OCI-LY1 (cell line): Measurements from ENCODE around the gene POLA1.

Experiments
- EZH2 ChIP-seq: fragments of 200-600 bp; sonication (generic), shearing (Covaris generic); IDR thresholded peaks from 2 replicates; pipeline ENCODE4 v1.8.0; 2017; ENCODE audit warnings: borderline replicate concordance, mixed run types, mild to moderate bottlenecking, antibody characterized with exemption, low read length, moderate library complexity, mixed read lengths
- TF ChIP-seq, protein P1 (sequence below): fragments of 200-600 bp; sonication (generic), shearing (Covaris generic); IDR thresholded peaks from 2 replicates; pipeline ENCODE4 v1.5.1; 2017; ENCODE audit warnings: mild to moderate bottlenecking, antibody characterized with exemption, low read length, moderate library complexity, mixed read lengths

DNA sequence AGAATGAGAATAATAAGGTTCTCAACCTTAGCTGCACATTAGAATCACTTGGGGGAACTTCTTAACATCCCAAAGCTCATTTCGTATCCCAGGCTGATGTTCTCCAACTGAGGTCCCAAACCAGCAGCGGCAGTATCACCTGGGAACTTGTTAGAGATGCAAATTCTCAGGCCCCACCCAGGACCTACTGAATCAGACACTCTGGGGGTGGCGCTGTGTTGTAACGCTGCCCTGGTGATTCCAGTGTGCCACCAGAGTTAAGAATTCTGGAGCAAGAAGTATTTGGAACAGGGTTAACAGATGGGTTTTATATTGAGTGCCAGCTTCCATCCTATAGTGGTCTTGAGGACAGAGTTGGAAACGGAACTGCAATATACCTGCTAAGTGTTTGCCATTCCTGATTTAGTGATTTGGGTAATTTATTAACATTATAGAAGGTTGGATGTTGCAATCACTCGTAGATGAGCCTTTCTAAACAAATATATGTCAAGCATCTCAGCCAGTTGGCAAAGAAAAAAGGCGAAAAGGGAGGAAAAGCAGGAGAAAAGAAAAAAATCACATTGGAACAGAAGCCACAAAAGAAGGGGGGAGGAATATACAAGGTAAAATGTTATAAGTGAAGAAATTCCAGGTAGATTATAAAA, 181.0 kb downstream of the POLA1 start:
- TF ChIP-seq, protein P1, sequence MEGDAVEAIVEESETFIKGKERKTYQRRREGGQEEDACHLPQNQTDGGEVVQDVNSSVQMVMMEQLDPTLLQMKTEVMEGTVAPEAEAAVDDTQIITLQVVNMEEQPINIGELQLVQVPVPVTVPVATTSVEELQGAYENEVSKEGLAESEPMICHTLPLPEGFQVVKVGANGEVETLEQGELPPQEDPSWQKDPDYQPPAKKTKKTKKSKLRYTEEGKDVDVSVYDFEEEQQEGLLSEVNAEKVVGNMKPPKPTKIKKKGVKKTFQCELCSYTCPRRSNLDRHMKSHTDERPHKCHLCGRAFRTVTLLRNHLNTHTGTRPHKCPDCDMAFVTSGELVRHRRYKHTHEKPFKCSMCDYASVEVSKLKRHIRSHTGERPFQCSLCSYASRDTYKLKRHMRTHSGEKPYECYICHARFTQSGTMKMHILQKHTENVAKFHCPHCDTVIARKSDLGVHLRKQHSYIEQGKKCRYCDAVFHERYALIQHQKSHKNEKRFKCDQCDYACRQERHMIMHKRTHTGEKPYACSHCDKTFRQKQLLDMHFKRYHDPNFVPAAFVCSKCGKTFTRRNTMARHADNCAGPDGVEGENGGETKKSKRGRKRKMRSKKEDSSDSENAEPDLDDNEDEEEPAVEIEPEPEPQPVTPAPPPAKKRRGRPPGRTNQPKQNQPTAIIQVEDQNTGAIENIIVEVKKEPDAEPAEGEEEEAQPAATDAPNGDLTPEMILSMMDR, result no peak
- no peak for TF ChIP-seq EZH2
